Stomach (tissue), 4 donors: ENCODE data around the gene KLHL30.

Experiments
- EP300 ChIP-seq: sonication (generic); formaldehyde crosslinking; IDR thresholded peaks from one replicate; pipeline ENCODE4 v1.6.1; 2017; ENCODE audit warnings: antibody characterized with exemption
- POLR2A ChIP-seq, 4 donors: fragments of 450-650 bp; IDR thresholded peaks; one replicate each; pipeline ENCODE4 v1.6.1; 2016; ENCODE audit warnings: antibody characterized with exemption in 4 of 4, control low read depth in 2 of 4, mild to moderate bottlenecking in 1 of 4, moderate library complexity in 1 of 4
- TF ChIP-seq, protein P1 (sequence below), 7 experiments: fragments of 450-650 bp in 4 of 7; fragments of 200-600 bp in 3 of 7; sonication (generic) in 3 of 7; IDR thresholded peaks; one replicate each; pipeline ENCODE4 v1.5.1; 2016 to 2019; ENCODE audit warnings: antibody characterized with exemption in 7 of 7, control low read depth in 2 of 7, mild to moderate bottlenecking in 1 of 7

DNA sequence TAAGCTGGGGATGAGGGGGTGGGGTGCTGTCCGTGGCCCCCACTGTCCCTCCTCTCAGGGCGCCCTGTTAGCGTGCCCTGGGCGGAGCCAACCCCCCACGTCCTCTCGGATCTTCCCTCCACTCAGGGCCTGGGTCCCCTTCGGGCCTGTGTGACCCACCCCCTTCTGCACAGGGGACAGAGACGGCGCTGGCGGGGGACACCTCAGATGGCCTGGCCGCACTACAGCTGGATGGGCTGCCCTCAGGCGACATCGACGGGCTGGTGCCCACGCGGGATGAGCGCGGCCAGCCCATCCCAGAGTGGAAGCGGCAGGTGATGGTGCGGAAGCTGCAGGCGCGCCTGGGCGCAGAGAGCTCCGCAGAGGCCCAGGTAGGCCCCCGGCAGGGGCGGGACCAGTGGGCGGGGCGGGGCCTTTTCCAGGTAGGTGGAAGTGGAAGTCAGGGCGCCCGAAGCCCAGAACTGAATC is 9.9 kb upstream of the KLHL30 start:
- no peak for TF ChIP-seq POLR2A (IDR thresholded peaks at IDR 0.05)
- TF ChIP-seq, protein P1, sequence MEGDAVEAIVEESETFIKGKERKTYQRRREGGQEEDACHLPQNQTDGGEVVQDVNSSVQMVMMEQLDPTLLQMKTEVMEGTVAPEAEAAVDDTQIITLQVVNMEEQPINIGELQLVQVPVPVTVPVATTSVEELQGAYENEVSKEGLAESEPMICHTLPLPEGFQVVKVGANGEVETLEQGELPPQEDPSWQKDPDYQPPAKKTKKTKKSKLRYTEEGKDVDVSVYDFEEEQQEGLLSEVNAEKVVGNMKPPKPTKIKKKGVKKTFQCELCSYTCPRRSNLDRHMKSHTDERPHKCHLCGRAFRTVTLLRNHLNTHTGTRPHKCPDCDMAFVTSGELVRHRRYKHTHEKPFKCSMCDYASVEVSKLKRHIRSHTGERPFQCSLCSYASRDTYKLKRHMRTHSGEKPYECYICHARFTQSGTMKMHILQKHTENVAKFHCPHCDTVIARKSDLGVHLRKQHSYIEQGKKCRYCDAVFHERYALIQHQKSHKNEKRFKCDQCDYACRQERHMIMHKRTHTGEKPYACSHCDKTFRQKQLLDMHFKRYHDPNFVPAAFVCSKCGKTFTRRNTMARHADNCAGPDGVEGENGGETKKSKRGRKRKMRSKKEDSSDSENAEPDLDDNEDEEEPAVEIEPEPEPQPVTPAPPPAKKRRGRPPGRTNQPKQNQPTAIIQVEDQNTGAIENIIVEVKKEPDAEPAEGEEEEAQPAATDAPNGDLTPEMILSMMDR (IDR thresholded peaks at IDR 0.05) = no peak
- TF ChIP-seq EP300 = no peak
